Activated naive CD4-positive, alpha-beta T cell treated with anti-CD3 and anti-CD28 coated beads for 36 hours (primary cell): Measurements from ENCODE around the gene PDZRN4. TPM values are rescaled to one million over a fixed set of nuclear protein-coding genes. Genes with fewer than 3 reads are reported as not detected.

Experiments
- CTCF ChIA-PET: fragments of 350-600 bp; sonication (Branson Sonifier 250); formaldehyde crosslinking; loops from one replicate; lab custom pipeline; 2021; ENCODE audit warnings: antibody characterized with exemption; lab: Charles Lee
- DNase-seq: peaks from one replicate; pipeline ENCODE4 v3.0.0-alpha.2; 2020
- H3K27ac Mint-ChIP-seq: one replicate; pipeline ENCODE4 v1.8.0; 2021; ENCODE audit warnings: mild to moderate bottlenecking, mixed read lengths
- H3K27me3 Mint-ChIP-seq: one replicate; pipeline ENCODE4 v1.8.0; 2021; ENCODE audit warnings: low read depth, mixed read lengths
- H3K36me3 Mint-ChIP-seq: one replicate; pipeline ENCODE4 v1.8.0; 2021; ENCODE audit warnings: low read depth, mixed read lengths
- H3K4me1 Mint-ChIP-seq: one replicate; pipeline ENCODE4 v1.8.0; 2021; ENCODE audit warnings: low read depth, mixed read lengths
- H3K4me3 Mint-ChIP-seq: one replicate; pipeline ENCODE4 v1.8.0; 2021; ENCODE audit warnings: mild to moderate bottlenecking, moderate library complexity, mixed read lengths
- H3K9me3 Mint-ChIP-seq: one replicate; pipeline ENCODE4 v1.8.0; 2021; ENCODE audit warnings: mixed read lengths
- intact Hi-C: fragments of 100-400 bp; cut with micrococcal nuclease; formaldehyde crosslinking; loops from one replicate; pipeline ENCODE4 v1.15.1; 2023
- total RNA-seq, 2 experiments: library from RNA; stranded (reverse); gene quantifications; one replicate each; pipeline ENCODE4 v1.2.3, GENCODE V29; 2021

The PDZRN4 gene
- total RNA-seq, 2 experiments from 2014 or later: not detected

DNA sequence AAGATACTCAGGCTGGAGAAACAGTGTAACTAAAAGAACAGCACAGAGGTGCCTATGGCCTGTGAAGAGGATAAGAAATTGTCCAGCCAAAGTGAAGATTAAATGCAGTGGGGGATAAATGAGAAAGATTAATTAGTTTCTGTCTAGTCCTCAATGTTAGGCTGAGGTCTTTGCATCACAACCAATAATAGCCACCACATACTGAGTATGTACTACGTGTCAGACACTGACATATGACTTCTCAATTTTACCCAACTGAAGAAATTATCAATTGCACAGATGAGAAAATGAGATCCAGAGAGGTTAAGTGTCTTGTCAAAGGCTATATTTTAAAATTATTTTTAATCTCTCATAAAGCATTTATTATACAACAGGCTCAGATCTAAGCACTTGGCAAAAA, 285.9 kb downstream of the PDZRN4 start:
- Mint-ChIP-seq H3K4me3 (no peak overlapping the region), H3K27ac (no peak overlapping the region), H3K4me1 (no peaks in the 10 kb centered on the region), H3K27me3 (no peaks in the 10 kb centered on the region), H3K36me3 (no peaks in the 10 kb centered on the region), H3K9me3 (no peaks in the 10 kb centered on the region)
- no peak for DNase-seq
- intact Hi-C loops: no loop called here
- CTCF ChIA-PET: no interaction called here

DNA sequence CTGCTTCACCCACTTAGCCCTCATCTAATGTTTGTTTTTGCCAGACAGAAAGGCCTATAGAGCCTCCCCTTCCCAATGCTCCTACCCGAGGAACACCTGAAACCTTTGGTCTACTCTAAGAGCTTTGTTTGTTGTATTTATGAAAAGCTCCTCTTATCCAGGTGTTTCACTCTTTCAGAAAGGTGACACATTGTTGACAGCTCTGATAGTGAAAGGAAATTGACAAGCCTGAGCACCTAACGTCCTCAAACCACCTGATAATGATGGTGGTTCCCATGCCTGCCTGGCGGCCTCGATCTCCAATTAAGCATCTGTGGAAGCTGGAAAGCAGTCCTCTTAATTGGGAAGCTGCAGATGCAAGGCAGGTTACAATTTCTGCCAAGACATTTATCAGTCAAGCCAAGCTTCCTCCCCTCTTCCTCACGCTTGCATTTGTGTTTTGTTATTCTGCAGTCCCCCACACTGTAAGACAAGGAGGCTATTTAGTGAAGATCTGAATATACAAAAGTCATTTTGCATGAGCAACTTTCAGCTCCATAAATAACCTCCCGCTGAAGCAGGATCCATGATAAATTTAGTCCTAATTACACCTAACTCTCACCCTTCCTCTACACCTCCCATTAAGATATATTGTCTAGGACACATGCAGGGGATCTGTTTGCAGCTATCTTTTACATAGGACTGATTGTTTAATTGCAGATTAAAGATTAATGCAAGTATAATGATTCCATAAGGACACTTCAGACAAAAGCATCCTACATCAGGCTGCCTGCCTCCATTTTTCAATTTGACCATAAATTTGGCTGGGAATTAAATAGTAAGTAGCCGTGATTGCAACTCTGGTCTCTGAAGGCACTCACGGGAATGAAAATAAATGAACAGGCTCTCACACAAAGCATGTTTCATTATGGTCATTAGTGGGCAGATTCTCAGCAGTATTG, 288.6 kb downstream of the PDZRN4 start:
- Mint-ChIP-seq H3K9me3 (no peaks in the 10 kb centered on the region), H3K36me3 (no peaks in the 10 kb centered on the region), H3K27me3 (no peaks in the 10 kb centered on the region), H3K4me1 (no peaks in the 10 kb centered on the region), H3K27ac (no peak overlapping the region), H3K4me3 (no peak overlapping the region)
- intact Hi-C loops: no loop called here
- CTCF ChIA-PET: interaction anchor here (0.6 kb wide), 1 partner anchor 77 kb away, joined by 3 read pairs; no protein-coding TSS in a partner anchor
- DNase-seq: no peak

DNA sequence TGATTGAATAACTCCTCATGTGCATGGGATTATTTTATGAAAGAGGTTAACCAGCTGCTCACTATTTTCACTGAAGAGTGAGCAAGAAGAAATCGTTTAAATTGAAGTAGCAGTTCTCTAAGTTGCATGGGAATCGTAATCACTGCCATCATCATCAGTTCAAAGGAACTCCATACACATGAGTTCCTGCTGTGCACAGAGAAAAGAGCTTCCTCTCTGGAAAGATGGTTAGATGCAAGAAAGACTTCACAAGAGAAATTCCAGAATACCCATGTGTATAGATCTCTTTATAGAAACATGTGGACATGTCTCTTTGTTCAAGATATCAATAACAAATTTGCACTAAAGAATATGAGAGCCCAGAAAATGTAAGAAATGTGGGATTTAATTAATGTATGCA, 291.3 kb downstream of the PDZRN4 start:
- Mint-ChIP-seq H3K4me1 (no peaks in the 10 kb centered on the region), H3K9me3 (no peaks in the 10 kb centered on the region), H3K27me3 (no peaks in the 10 kb centered on the region), H3K36me3 (no peaks in the 10 kb centered on the region), H3K27ac (no peak overlapping the region), H3K4me3 (no peak overlapping the region)
- no peak for DNase-seq
- CTCF ChIA-PET: no interaction called here
- intact Hi-C loops: no loop called here

DNA sequence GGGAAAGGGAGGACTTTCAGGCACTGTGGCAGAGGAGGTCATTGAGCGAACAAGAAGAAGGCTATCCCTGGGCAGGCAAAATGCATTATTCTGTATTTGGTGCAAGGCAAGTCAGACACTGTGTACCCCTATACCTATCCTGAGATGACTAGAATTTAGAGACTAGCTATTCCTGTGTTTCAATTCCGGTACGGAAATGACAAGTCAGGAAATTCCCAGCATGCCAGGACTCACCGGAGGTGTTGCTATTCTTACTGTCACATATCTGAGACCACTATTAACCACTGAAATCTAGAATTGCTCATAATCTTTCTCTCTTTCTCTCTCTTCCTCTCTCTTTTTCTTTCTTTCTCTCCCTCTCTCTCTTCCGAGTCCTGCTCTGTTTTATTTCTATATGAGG, 297.1 kb downstream of the PDZRN4 start:
- CTCF ChIA-PET: no interaction called here
- intact Hi-C loops: no loop called here
- Mint-ChIP-seq H3K27ac (no peak overlapping the region), H3K36me3 (no peaks in the 10 kb centered on the region), H3K9me3 (no peaks in the 10 kb centered on the region), H3K27me3 (no peaks in the 10 kb centered on the region), H3K4me3 (no peak overlapping the region), H3K4me1 (no peaks in the 10 kb centered on the region)
- no peak for DNase-seq

DNA sequence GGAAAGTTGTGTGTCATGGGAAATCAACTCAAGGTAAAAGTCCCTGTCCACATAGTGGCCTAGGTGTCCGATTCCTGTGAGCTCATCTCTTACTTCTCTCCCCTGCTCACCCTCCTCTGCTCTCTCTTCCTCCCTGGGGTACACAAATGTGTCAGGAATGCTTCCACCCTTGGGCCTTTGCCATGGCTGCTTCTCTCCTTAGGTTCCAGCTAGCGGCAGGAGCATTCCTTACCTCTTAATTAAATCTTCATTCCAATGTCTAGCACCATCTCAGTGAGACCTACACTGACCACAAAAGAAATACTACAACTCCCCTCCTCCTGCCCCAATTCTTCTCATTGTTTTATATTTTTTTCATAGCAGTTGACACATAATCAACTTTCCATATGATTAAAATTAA, 298.6 kb downstream of the PDZRN4 start:
- Mint-ChIP-seq H3K36me3 (no peaks in the 10 kb centered on the region), H3K9me3 (no peaks in the 10 kb centered on the region), H3K4me3 (no peak overlapping the region), H3K27me3 (no peaks in the 10 kb centered on the region), H3K27ac (no peak overlapping the region), H3K4me1 (no peaks in the 10 kb centered on the region)
- intact Hi-C loops: no loop called here
- no peak for DNase-seq
- CTCF ChIA-PET: no interaction called here

DNA sequence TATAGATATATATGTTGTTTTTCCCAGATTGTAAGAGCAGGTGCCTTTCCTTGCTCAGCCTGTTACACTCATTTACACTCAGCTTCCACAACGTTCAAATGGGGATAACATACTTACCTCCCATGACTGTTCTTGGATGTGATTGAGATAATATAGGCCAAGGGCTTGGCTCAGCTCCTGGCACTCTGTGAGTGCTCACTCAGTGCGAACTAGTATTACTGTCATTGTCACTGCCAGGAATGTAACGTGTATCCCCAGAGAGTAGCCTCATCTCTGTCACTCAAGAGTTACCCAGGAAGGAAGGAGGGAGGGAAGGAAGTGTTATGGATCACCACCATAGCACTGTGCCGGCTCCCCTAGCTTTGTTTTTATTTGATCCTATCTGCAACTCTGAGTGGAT, 307.9 kb downstream of the PDZRN4 start:
- DNase-seq: no peak
- intact Hi-C loops: no loop called here
- Mint-ChIP-seq H3K27me3 (peaks cover 4% of the 10 kb centered on the region), H3K36me3 (no peaks in the 10 kb centered on the region), H3K4me1 (no peaks in the 10 kb centered on the region), H3K9me3 (no peaks in the 10 kb centered on the region), H3K27ac (no peak overlapping the region), H3K4me3 (no peak overlapping the region)
- CTCF ChIA-PET: no interaction called here

DNA sequence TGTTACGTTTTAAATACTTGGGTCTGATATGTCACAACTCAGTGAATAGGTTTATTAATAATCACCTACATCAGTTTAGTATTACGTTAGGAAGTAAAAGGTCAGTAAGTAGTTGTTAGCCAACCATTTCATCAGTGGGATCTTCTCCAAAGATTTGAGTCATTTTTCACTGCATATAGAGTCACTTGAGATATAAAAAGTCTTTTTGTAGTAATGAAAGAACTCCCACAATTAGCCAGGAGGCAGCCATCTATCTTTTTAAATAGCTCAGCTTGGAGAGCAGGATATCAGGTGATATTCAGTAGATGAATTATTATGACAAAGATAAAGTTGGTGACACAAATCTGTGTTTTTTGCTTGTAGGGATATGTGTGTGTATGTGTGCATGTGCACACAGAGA, 309.3 kb downstream of the PDZRN4 start:
- Mint-ChIP-seq H3K36me3 (no peaks in the 10 kb centered on the region), H3K4me3 (no peak overlapping the region), H3K4me1 (no peaks in the 10 kb centered on the region), H3K9me3 (no peaks in the 10 kb centered on the region), H3K27ac (no peak overlapping the region), H3K27me3 (peaks cover 4% of the 10 kb centered on the region)
- no peak for DNase-seq
- intact Hi-C loops: no loop called here
- CTCF ChIA-PET: no interaction called here

DNA sequence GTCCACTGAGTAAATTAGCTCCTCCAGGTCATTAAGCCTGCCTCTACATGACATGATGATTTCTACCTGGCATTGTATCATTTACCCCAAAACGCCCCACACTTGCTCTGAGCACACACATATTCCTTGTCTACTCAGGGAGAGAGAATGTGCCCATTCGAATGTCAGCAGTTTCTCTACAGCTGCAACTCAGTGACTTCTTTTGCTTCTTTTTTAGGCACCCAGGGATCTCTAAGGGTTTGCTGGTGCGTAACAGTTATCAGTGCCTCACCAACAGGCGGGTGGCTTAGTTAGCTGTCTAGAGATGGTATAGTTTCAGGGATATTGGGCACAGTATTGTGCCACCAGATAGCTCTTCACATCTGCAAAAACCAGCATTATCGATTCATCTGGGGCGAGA, 316.9 kb downstream of the PDZRN4 start:
- Mint-ChIP-seq H3K4me3 (no peak overlapping the region), H3K36me3 (no peaks in the 10 kb centered on the region), H3K9me3 (no peaks in the 10 kb centered on the region), H3K27ac (no peak overlapping the region), H3K4me1 (no peaks in the 10 kb centered on the region), H3K27me3 (peaks cover 3% of the 10 kb centered on the region)
- no peak for DNase-seq
- intact Hi-C loops: no loop called here
- CTCF ChIA-PET: no interaction called here

DNA sequence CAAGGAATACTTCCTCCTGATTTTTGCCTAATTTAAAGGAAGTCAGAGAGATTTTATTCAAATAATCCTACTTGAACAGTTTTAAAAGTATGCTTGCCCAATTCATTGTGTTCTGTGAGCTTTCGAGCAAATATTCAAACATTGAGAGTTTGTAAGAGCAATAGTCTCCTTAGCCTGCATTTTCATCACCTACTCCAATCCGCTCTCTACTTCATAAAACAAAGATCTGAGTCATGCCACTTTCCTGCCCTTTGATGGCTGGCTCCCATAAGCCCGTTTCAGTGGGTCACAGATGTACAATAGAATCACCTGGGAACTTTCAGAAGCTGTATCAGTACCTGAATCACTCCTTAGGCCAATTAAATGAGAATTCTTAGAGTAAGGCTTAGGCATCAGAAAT, 319.2 kb downstream of the PDZRN4 start:
- Mint-ChIP-seq H3K27ac (no peak overlapping the region), H3K36me3 (no peaks in the 10 kb centered on the region), H3K4me3 (no peak overlapping the region), H3K27me3 (peaks cover 3% of the 10 kb centered on the region), H3K9me3 (no peaks in the 10 kb centered on the region), H3K4me1 (no peaks in the 10 kb centered on the region)
- DNase-seq: no peak
- CTCF ChIA-PET: no interaction called here
- intact Hi-C loops: no loop called here

DNA sequence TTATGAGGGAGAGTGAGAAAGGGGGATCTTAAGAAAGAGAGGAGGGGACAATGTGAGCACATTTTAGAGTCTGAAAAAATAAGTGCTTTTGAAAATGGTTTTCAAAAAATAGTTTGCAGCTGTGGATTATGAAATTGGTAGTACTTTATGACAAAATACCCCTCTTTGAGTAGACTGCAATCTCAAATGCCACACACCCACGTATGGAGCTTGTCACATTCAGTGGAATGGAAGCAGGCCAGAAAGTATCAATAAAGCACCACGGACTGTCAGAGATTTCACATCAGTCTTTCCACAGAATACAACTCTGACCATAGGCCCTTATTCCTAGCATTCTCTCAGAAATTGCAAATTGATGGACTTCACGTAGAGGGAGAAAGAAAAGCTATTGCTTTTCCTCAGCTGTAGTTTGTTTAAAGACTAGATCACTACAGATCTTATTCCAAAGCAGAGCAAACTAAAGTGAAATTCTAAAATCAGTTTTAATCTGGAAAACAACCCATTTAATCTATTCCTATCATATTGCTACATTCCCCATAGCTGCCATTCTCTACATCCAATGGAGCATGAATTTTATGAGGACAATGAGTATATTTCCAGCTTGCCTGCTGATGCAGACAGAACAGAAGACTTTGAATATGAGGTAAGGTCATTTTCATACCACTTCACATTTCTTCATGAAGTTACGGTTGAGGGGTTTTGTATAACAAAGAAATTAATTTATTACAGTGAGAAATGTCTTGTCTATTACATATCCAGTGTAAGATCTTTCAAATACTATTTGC, 321.3 kb downstream of the PDZRN4 start:
- H3K27me3 Mint-ChIP-seq: peaks cover 3% of the 10 kb centered on the region
- no peaks in the 10 kb centered on the region for H3K9me3 Mint-ChIP-seq
- intact Hi-C loops: no loop called here
- no peaks in the 10 kb centered on the region for H3K4me1 Mint-ChIP-seq
- CTCF ChIA-PET: interaction anchor here (0.6 kb wide), 1 partner anchor 15 kb away, joined by 3 read pairs; no protein-coding TSS in a partner anchor
- H3K36me3 Mint-ChIP-seq: no peaks in the 10 kb centered on the region
- no peak overlapping the region for H3K27ac Mint-ChIP-seq
- no peak overlapping the region for H3K4me3 Mint-ChIP-seq
- DNase-seq: no peak

DNA sequence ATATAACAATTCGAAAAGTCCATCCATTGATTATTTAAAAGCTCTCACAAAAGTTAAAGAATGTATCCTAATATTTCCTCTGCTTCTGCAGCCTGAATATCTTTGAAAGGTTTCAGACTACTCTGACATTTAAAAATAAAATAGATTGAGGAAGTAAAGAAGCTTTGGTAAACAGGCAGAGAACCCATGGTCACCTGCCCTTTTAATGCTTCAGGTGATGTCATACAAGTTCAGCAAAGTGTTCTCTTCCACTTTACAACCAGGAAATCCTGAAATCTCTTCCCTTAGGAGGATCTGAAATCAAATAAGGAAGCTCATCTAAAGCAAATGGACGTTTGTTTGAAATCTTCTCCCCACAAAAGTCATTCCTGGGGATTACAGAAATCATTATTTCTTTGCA, 322.4 kb downstream of the PDZRN4 start:
- Mint-ChIP-seq H3K9me3 (no peaks in the 10 kb centered on the region), H3K4me3 (no peak overlapping the region), H3K36me3 (no peaks in the 10 kb centered on the region), H3K27ac (no peak overlapping the region), H3K4me1 (no peaks in the 10 kb centered on the region), H3K27me3 (peaks cover 3% of the 10 kb centered on the region)
- CTCF ChIA-PET: no interaction called here
- intact Hi-C loops: no loop called here
- no peak for DNase-seq

DNA sequence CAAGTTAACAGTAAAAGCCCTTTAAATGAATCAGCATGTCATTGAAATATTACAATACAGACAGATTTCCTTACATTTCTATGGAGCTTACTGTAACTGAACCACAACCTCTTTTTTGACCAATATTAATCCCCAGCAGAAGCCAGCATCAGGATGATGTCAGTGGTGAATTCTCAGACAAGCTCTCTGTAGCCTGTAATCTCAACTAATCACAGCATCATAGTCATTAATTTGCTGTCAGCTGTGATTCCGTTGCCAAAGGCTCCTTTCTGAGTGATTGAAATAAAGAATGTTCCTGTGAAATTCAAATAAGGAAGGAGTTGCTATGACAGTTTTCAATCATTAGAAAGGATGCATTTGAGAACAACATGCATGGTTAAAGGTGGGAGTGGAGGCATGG, 323.1 kb downstream of the PDZRN4 start:
- Mint-ChIP-seq H3K27ac (no peak overlapping the region), H3K4me1 (no peaks in the 10 kb centered on the region), H3K4me3 (no peak overlapping the region), H3K9me3 (no peaks in the 10 kb centered on the region), H3K27me3 (peaks cover 3% of the 10 kb centered on the region), H3K36me3 (no peaks in the 10 kb centered on the region)
- CTCF ChIA-PET: no interaction called here
- DNase-seq: no peak
- intact Hi-C loops: no loop called here

DNA sequence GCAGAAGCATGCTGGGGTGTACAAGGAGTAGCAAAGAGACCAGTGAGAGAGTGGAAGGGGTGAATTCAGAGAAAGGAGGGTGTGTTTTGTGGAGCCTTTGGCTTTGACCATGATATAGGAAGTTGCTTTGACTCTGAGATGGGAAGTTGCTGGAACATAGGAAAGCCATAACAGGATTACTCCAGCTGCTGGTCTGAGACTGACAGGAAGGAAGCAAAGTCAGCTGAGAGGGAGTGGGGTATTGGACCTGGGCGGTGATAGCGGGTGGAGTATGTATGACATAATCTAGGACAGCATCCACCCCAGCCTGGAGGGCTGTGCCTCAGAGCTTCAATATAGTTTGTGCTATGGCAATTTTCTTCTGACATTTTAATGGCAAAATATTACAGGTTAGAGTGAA, 324.4 kb downstream of the PDZRN4 start:
- Mint-ChIP-seq H3K27ac (no peak overlapping the region), H3K9me3 (no peaks in the 10 kb centered on the region), H3K36me3 (no peaks in the 10 kb centered on the region), H3K27me3 (no peaks in the 10 kb centered on the region), H3K4me3 (no peak overlapping the region), H3K4me1 (no peaks in the 10 kb centered on the region)
- intact Hi-C loops: no loop called here
- CTCF ChIA-PET: no interaction called here
- DNase-seq: no peak
